Measurements from ENCODE around the gene RNF5. TPM values are rescaled to one million over a fixed set of nuclear protein-coding genes. Genes with fewer than 3 reads are reported as not detected.

RNF5 gene
- total RNA-seq, 1 experiment from 2014 or later = 60.0 TPM

- DNase-seq = no peak
- Histone ChIP-seq H3K4me1 (no peaks in the 10 kb centered on the region), H3K36me3 (peaks cover 7% of the 10 kb centered on the region; the same call in 1 of the 2 replicates), H3K27me3 (no peaks in the 10 kb centered on the region), H3K27ac (no peak within 1 kb of the TSS), H3K4me3 (no peak within 1 kb of the TSS), H3K9me3 (replicated peaks) (no peaks in the 10 kb centered on the region)
These were observed 13.9 kb upstream of the RNF5 start, which contains the start of gene EGFL8 for GRCh38 chr6:32164295-32164694. EGFL8 (plus strand) TSS chr6:32164595; CDS start chr6:32166166, 1,571 bp downstream.

DNA sequence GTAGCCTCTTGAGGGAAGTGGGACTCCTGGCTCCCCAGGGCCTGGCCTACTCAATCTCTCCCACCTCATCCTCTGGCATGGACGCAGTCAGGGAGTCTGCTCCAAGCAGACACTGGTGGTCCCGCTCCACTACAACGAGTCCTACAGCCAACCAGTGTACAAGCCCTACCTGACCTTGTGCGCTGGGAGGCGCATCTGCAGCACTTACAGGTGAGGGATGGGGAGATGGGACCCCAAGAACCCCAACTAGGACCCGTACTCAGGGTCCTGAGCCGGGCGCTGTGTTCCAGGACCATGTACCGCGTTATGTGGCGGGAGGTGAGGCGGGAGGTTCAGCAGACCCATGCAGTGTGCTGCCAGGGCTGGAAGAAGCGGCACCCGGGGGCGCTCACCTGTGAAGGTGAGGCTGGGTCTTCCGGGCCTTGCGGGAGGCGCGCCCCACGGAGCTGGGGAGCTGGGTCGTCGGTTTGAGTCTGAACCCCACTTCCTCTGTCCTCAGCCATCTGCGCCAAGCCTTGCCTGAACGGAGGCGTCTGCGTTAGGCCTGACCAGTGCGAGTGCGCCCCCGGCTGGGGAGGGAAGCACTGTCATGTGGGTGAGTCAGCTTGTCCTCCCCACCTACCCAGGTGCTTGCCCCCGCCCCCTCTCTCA lies 11.7 kb upstream of the RNF5 start:
- H3K4me1 ChIP-seq = no peaks in the 10 kb centered on the region
- no peaks in the 10 kb centered on the region for H3K9me3 ChIP-seq (replicated peaks)
- no peak overlapping the region for H3K4me3 ChIP-seq
- no peak for DNase-seq
- H3K27me3 ChIP-seq = no peaks in the 10 kb centered on the region
- H3K27ac ChIP-seq = no peak overlapping the region
- H3K36me3 ChIP-seq = peaks cover 7% of the 10 kb centered on the region; the same call in 1 of the 2 replicates

- Histone ChIP-seq H3K27me3 (no peaks in the 10 kb centered on the region), H3K4me3 (no peak overlapping the region), H3K9me3 (replicated peaks) (no peaks in the 10 kb centered on the region), H3K27ac (no peak overlapping the region), H3K4me1 (no peaks in the 10 kb centered on the region), H3K36me3 (peaks cover 7% of the 10 kb centered on the region; the same call in 1 of the 2 replicates)
- DNase-seq = no peak
These were observed 10.9 kb upstream of the RNF5 start for GRCh38 chr6:32167154-32167760.

GRCh38 chr6:32167761-32168262 lies 10.4 kb upstream of the RNF5 start:
- Histone ChIP-seq H3K4me3 (no peak overlapping the region), H3K4me1 (no peaks in the 10 kb centered on the region), H3K27me3 (no peaks in the 10 kb centered on the region), H3K9me3 (replicated peaks) (no peaks in the 10 kb centered on the region), H3K27ac (no peak overlapping the region), H3K36me3 (peaks cover 7% of the 10 kb centered on the region; the same call in 1 of the 2 replicates)
- DNase-seq = no peak

GRCh38 chr6:32168350-32168749 lies 9.9 kb upstream of the RNF5 start:
- peaks cover 7% of the 10 kb centered on the region; the same call in 1 of the 2 replicates for H3K36me3 ChIP-seq

GRCh38 chr6:32168807-32169591 lies 9.2 kb upstream of the RNF5 start:
- Histone ChIP-seq H3K27ac (no peak overlapping the region), H3K4me3 (no peak overlapping the region), H3K9me3 (replicated peaks) (no peaks in the 10 kb centered on the region), H3K4me1 (no peaks in the 10 kb centered on the region), H3K36me3 (peaks cover 7% of the 10 kb centered on the region; the same call in 1 of the 2 replicates), H3K27me3 (no peaks in the 10 kb centered on the region)
- no peak for DNase-seq

More at GRCh38 chr6:32168350-32168749, 9.9 kb upstream of the RNF5 start:
- H3K9me3 ChIP-seq (replicated peaks) = no peaks in the 10 kb centered on the region
- H3K4me3 ChIP-seq = no peak overlapping the region
- DNase-seq = no peak
- H3K4me1 ChIP-seq = no peaks in the 10 kb centered on the region
- H3K27me3 ChIP-seq = no peaks in the 10 kb centered on the region
- no peak overlapping the region for H3K27ac ChIP-seq

- no peak overlapping the region for H3K27ac ChIP-seq
- H3K4me1 ChIP-seq = peaks cover 5% of the 10 kb centered on the region; the same call in 1 of the 2 replicates
- DNase-seq = no peak
- H3K4me3 ChIP-seq = no peak overlapping the region
- peaks cover 7% of the 10 kb centered on the region; the same call in 1 of the 2 replicates for H3K36me3 ChIP-seq
- no peaks in the 10 kb centered on the region for H3K9me3 ChIP-seq (replicated peaks)
- H3K27me3 ChIP-seq = no peaks in the 10 kb centered on the region
These were observed 7.9 kb upstream of the RNF5 start for GRCh38 chr6:32170294-32170693.

- H3K36me3 ChIP-seq = peaks cover 5% of the 10 kb centered on the region; the same call in 1 of the 2 replicates
- H3K4me3 ChIP-seq = no peak overlapping the region
- no peaks in the 10 kb centered on the region for H3K9me3 ChIP-seq (replicated peaks)
- DNase-seq = no peak
- H3K4me1 ChIP-seq = peaks cover 5% of the 10 kb centered on the region; the same call in 1 of the 2 replicates
- no peaks in the 10 kb centered on the region for H3K27me3 ChIP-seq
- no peak overlapping the region for H3K27ac ChIP-seq
These were observed 7.0 kb upstream of the RNF5 start for GRCh38 chr6:32171234-32171633.

DNA sequence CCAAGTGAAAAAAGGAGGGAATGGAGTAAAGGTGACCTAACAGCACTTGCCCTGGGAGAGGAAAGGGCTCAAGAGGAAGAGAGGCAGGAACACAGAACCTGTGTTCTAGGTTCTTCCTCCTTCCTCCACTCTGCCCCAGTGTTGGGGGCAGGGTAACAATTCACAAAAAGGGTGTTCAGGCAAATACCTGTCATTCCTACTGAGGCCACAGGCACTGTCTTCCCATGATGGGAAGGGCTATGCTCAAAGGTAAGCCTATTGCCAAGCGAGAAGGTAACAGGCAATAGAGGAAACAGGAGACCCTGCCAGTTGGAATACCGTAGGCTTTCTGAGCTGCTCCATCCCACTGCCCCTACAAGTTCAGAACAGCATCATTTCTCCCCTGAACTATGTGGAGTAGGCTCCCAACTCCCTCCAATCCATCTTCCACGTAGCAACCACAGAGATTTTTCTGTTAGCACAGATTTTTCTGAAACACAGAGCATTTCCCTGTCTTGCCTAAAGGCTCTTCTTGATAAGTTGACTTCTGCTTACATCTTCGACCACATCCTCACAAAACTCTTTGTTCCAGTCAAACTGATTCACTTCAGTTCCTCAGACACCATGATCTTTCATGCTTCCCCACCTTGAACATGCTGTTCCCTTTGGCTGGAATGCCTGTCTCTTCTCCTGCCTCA lies 5.0 kb upstream of the RNF5 start:
- no peaks in the 10 kb centered on the region for H3K27me3 ChIP-seq
- no peaks in the 10 kb centered on the region for H3K9me3 ChIP-seq (replicated peaks)
- no peak overlapping the region for H3K4me3 ChIP-seq
- peaks cover 5% of the 10 kb centered on the region; the same call in 1 of the 2 replicates for H3K4me1 ChIP-seq
- H3K27ac ChIP-seq = no peak overlapping the region
- no peak for DNase-seq
- H3K36me3 ChIP-seq = peaks cover 2% of the 10 kb centered on the region; the same call in 1 of the 2 replicates

DNA sequence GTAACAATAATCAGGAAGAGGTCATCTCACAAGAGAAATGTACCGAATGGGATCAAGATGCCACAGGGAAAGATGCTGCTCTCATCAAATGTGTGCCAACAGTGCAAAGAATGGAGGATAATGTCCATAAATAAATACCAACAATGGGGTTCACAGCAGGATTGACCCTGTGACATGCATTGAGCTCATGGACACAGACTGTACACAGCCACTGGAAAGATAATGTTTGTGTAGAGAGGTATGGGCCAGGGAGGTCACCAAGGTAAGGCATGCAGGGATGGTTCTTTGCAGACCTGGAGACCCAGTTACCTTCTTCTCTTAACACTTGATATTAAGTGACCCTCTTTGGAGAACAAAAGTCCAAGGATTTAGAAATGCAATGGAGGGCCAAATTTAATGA lies 3.8 kb upstream of the RNF5 start:
- no peak overlapping the region for H3K4me3 ChIP-seq
- H3K4me1 ChIP-seq = peaks cover 5% of the 10 kb centered on the region; the same call in 1 of the 2 replicates
- no peaks in the 10 kb centered on the region for H3K9me3 ChIP-seq (replicated peaks)
- no peak overlapping the region for H3K27ac ChIP-seq
- H3K27me3 ChIP-seq = no peaks in the 10 kb centered on the region
- 0 out of 2 replicates have a peak, but pooled peaks cover 2% of the 10 kb centered on the region for H3K36me3 ChIP-seq
- DNase-seq = no peak

GRCh38 chr6:32175322-32175710 lies 2.9 kb upstream of the RNF5 start:
- no peak for DNase-seq
- peak overlapping the region; percentile 23; the same call in 1 of the 2 replicates for H3K27ac ChIP-seq
- H3K36me3 ChIP-seq = 0 out of 2 replicates have a peak, but pooled peaks cover 2% of the 10 kb centered on the region
- peak overlapping the region; percentile 62 for H3K4me3 ChIP-seq
- no peaks in the 10 kb centered on the region for H3K9me3 ChIP-seq (replicated peaks)
- H3K27me3 ChIP-seq = no peaks in the 10 kb centered on the region
- peaks cover 5% of the 10 kb centered on the region; the same call in 1 of the 2 replicates for H3K4me1 ChIP-seq

GRCh38 chr6:32175711-32176475 lies 2.3 kb upstream of the RNF5 start, which contains the start of gene AGPAT1:
AGPAT1 (minus strand) TSS chr6:32176084; CDS start chr6:32171496, 4,588 bp downstream.
- peak within 1 kb of the TSS; percentile 62 for H3K4me3 ChIP-seq

DNA sequence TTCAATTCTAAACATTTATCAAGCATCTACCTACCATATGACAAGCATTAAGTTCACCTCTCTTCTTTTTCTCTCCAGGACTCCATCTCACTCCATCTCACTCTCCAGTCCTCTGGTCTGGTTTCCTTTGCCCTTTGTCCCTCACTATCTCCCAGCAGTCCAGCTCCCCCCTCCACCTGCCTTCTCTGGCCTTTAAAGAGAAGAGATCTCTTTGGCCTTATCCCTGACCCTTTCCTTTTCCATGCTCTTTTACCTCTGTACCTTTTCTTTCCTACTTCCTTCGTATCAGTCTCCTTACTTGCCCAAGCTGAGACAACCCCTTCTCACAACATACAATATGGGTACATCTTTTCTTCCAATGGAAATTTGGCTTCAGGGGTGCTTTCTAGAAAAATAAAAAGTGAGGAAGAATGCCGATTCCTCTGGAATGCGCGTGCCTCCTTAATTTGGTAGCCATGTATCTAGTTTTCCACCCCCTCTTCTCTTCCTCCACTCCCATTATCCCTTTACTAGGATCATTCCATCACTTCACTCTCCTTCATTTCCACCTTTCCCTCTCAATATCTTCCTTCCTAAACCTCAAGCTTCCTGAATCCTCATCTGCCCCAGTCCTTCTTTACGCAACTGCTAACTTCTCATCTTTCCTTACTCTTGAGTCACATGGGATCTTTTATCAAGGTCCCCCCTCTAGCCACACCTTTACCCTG lies 1.6 kb upstream of the RNF5 start:
- Histone ChIP-seq H3K36me3 (no peaks in the 10 kb centered on the region), H3K9me3 (replicated peaks) (no peaks in the 10 kb centered on the region), H3K4me3 (peak overlapping the region; percentile 62), H3K27ac (peak overlapping the region; percentile 80), H3K4me1 (peaks cover 5% of the 10 kb centered on the region; the same call in 1 of the 2 replicates), H3K27me3 (no peaks in the 10 kb centered on the region)
- DNase-seq = no peak

More at GRCh38 chr6:32175711-32176475, 2.3 kb upstream of the RNF5 start, which contains the start of gene AGPAT1:
- Histone ChIP-seq H3K36me3 (0 out of 2 replicates have a peak, but pooled peaks cover 2% of the 10 kb centered on the region), H3K9me3 (replicated peaks) (no peaks in the 10 kb centered on the region), H3K27me3 (no peaks in the 10 kb centered on the region), H3K27ac (peak within 1 kb of the TSS; percentile 80), H3K4me1 (peaks cover 5% of the 10 kb centered on the region; the same call in 1 of the 2 replicates)
- DNase-seq = peak; percentile 96 to 97
